Esophagus muscularis mucosa (tissue), 3 donors: ENCODE measurements around the gene DCAF15.

Source experiments
- CTCF ChIP-seq, 3 experiments: fragments of 200-600 bp in 2 of 3; fragments of 450-650 bp in 1 of 3; sonication (generic) in 2 of 3; IDR thresholded peaks; one replicate each; pipeline ENCODE4 v1.5.1; 2017 to 2019; ENCODE audit warnings: antibody characterized with exemption in 3 of 3, mild to moderate bottlenecking in 2 of 3, moderate library complexity in 1 of 3
- POLR2A ChIP-seq: fragments of 450-650 bp; IDR thresholded peaks from one replicate; pipeline ENCODE4 v1.6.1; 2017; ENCODE audit warnings: antibody characterized with exemption, moderate library complexity, mild to moderate bottlenecking, low read depth
- POLR2AphosphoS5 ChIP-seq, 2 donors: sonication (generic); formaldehyde crosslinking; IDR thresholded peaks; one replicate each; pipeline ENCODE4 v1.6.1; 2017; ENCODE audit warnings: antibody characterized with exemption in 2 of 2

DNA sequence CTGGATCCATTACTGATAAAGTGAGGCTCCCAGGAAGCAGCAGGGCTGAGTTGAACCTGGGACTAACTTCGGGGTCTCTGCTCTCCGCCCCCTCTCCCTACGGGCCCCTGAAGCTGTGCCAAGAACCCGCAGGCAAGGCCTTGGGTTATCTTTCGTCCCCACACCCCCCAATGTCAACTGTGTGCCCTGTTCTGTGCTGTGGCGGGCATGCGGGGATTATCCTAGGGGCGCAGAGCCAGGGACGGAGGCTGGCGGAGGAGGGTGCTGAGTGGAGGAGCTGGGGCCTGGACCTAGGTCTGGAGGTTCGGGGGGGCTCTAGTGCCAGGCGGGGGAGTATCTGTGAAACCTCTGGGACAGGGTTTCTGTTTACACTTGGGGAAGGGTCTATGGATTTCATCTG is 27.4 kb downstream of the DCAF15 start:
- TF ChIP-seq CTCF (IDR thresholded peaks at IDR 0.05), result no peak
- no peak for TF ChIP-seq POLR2A
- TF ChIP-seq POLR2AphosphoS5 (IDR thresholded peaks at IDR 0.05), result no peak
